Endothelial cell of umbilical vein (primary cell): ENCODE measurements around the gene SERPINC1. TPM values are rescaled to one million over a fixed set of nuclear protein-coding genes. Genes with fewer than 3 reads are reported as not detected.

Experiments
- BruUV-seq: library from RNA; stranded (reverse); fragments of 400-500 nt; replicated peaks from 2 replicates; lab custom pipeline; 2021; lab: Mats Ljungman, UMichigan
- CTCF ChIA-PET: fragments of 300-600, 350-600 bp; sonication (Branson Sonifier 250); formaldehyde crosslinking; loops from one replicate; lab custom pipeline; 2021; ENCODE audit warnings: antibody characterized with exemption, inconsistent platforms; lab: Charles Lee
- POLR2A ChIA-PET: fragments of 300-600, 350-600 bp; sonication (Branson Sonifier 250); formaldehyde crosslinking; loops from one replicate; lab custom pipeline; 2021; ENCODE audit warnings: antibody characterized with exemption, inconsistent platforms; lab: Charles Lee
- DNase-seq: peaks from one replicate; pipeline ENCODE4 v3.0.0-alpha.2; 2011; ENCODE audit warnings: low read depth, low spot score
- FAIRE-seq: peaks from 2 replicates; lab custom pipeline; 2011; peaks lifted over from hg19 to GRCh38; lab: Jason Lieb, UNC
- H2AFZ ChIP-seq: 2 replicates; pipeline ENCODE4 v1.6.0; 2012; ENCODE audit warnings: low read depth, low read length, control low read depth, inconsistent platforms
- H3K27ac ChIP-seq: 2 replicates; pipeline ENCODE4 v1.5.1; 2011; ENCODE audit warnings: low read depth, mild to moderate bottlenecking, control low read depth, low read length, moderate library complexity; ENCODE audit not compliant: insufficient read depth
- H3K27me3 ChIP-seq, 2 experiments: 2 replicates each; pipeline versions ENCODE4 v1.6.0 to v1.6.1; 2011; ENCODE audit warnings: low read length in 2 of 2, mixed read lengths in 1 of 2; ENCODE audit not compliant: control insufficient read depth in 2 of 2, insufficient read depth in 2 of 2
- H3K36me3 ChIP-seq, 2 experiments: 2 replicates in 1 of 2; 3 replicates in 1 of 2; pipeline ENCODE4 v1.5.1; 2011; ENCODE audit warnings: low read length in 2 of 2, mild to moderate bottlenecking in 1 of 2, moderate library complexity in 1 of 2; ENCODE audit not compliant: control insufficient read depth in 2 of 2, insufficient read depth in 2 of 2; ENCODE audit errors: extremely low read depth in 1 of 2
- H3K4me1 ChIP-seq: 3 replicates; pipeline ENCODE4 v1.5.1; 2011; ENCODE audit warnings: mild to moderate bottlenecking, low read length; ENCODE audit not compliant: control insufficient read depth, insufficient read depth; ENCODE audit errors: extremely low read depth
- H3K4me2 ChIP-seq: 2 replicates; pipeline ENCODE4 v1.6.1; 2011; ENCODE audit warnings: low read length, control low read depth, mixed read lengths; ENCODE audit not compliant: insufficient read depth
- H3K4me3 ChIP-seq, 3 experiments: fragments of 200-600 bp in 1 of 3; sonication (generic), shearing (Covaris generic) in 1 of 3; replicated peaks in 1 of 3; 2 replicates each; pipeline ENCODE4 v1.5.1; 2011 to 2016; ENCODE audit warnings: control low read depth in 3 of 3, low read length in 3 of 3, mild to moderate bottlenecking in 2 of 3, inconsistent platforms in 1 of 3, low read depth in 1 of 3, moderate library complexity in 1 of 3; ENCODE audit not compliant: insufficient read depth in 1 of 3
- H3K79me2 ChIP-seq: 2 replicates; pipeline ENCODE4 v1.6.0; 2012; ENCODE audit warnings: low read length, inconsistent platforms; ENCODE audit not compliant: control insufficient read depth, insufficient read depth
- H3K9ac ChIP-seq: replicated peaks from 2 replicates; pipeline ENCODE3; 2011; ENCODE audit warnings: low read length, control low read depth; ENCODE audit not compliant: insufficient read depth; ENCODE audit errors: extremely low read depth
- H3K9me1 ChIP-seq: replicated peaks from 3 replicates; pipeline ENCODE4 v1.6.0; 2011; ENCODE audit warnings: mild to moderate bottlenecking, low read length; ENCODE audit not compliant: control insufficient read depth, insufficient read depth; ENCODE audit errors: extremely low read depth
- H3K9me3 ChIP-seq: replicated peaks from 2 replicates; pipeline ENCODE4 v1.5.1; 2012; ENCODE audit warnings: low read length, inconsistent platforms; ENCODE audit not compliant: control insufficient read depth, insufficient read depth
- H4K20me1 ChIP-seq: replicated peaks from 2 replicates; pipeline ENCODE3; 2011; ENCODE audit warnings: mild to moderate bottlenecking, low read length; ENCODE audit not compliant: control insufficient read depth, insufficient read depth; ENCODE audit errors: extremely low read depth
- CTCF ChIP-seq, 2 donors: IDR thresholded peaks; 1 replicate in 1 of 2; 2 replicates in 1 of 2; pipeline ENCODE4 v1.5.1; 2011; ENCODE audit warnings: low read length in 2 of 2, mild to moderate bottlenecking in 2 of 2, moderate library complexity in 2 of 2, control low read depth in 1 of 2, inconsistent platforms in 1 of 2, low read depth in 1 of 2; ENCODE audit not compliant: insufficient read depth in 1 of 2; ENCODE audit errors: extremely low read depth in 1 of 2
- EZH2 ChIP-seq: IDR thresholded peaks from 2 replicates; pipeline ENCODE4 v1.6.1; 2012; ENCODE audit warnings: borderline replicate concordance, low read depth, mild to moderate bottlenecking, moderate library complexity, low read length, inconsistent platforms; ENCODE audit not compliant: severe bottlenecking
- FOS ChIP-seq: IDR thresholded peaks from 2 replicates; pipeline ENCODE4 v1.6.1; 2011; ENCODE audit warnings: mild to moderate bottlenecking, low read length, moderate library complexity, borderline replicate concordance; ENCODE audit not compliant: insufficient read depth
- GATA2 ChIP-seq: IDR thresholded peaks from 2 replicates; pipeline ENCODE4 v1.7.0; 2011; ENCODE audit warnings: low read depth, mild to moderate bottlenecking, moderate library complexity, mixed read lengths, low read length; ENCODE audit not compliant: insufficient read length, insufficient read depth
- JUN ChIP-seq: IDR thresholded peaks from 2 replicates; pipeline ENCODE4 v1.6.1; 2011; ENCODE audit warnings: borderline replicate concordance, low read depth; ENCODE audit not compliant: insufficient read length, insufficient read depth
- MAX ChIP-seq: IDR thresholded peaks from 2 replicates; pipeline ENCODE4 v1.6.1; 2011; ENCODE audit not compliant: insufficient read depth, insufficient read length
- MYC ChIP-seq: IDR thresholded peaks from one replicate; pipeline ENCODE4 v1.6.1; 2011; ENCODE audit warnings: mild to moderate bottlenecking, low read depth, low read length
- POLR2A ChIP-seq: IDR thresholded peaks from 2 replicates; pipeline ENCODE4 v1.6.1; 2012; ENCODE audit warnings: low read depth, mild to moderate bottlenecking, control low read depth, low read length
- POLR2AphosphoS5 ChIP-seq: IDR thresholded peaks from 2 replicates; pipeline ENCODE4 v1.6.1; 2012; ENCODE audit warnings: low read depth, mild to moderate bottlenecking, control low read depth, low read length, moderate library complexity; ENCODE audit not compliant: insufficient read depth
- dilution Hi-C: fragments of 300-500 bp; cut with MboI; formaldehyde crosslinking; loops from one replicate; pipeline ENCODE4 v1.15.0; 2019; ENCODE audit warnings: low sequenced_read_pairs; ENCODE audit not compliant: extremely low pct_ligation_motif_present
- intact Hi-C: fragments of 100-400 bp; cut with micrococcal nuclease; formaldehyde crosslinking; loops from one replicate; pipeline ENCODE4 v1.10.0; 2022
- polyA plus RNA-seq, 4 experiments: library from polyadenylated mRNA; depleted of rRNA in 3 of 4; stranded (reverse) in 3 of 4; unstranded in 1 of 4; fragments of >200 nt; gene quantifications; 2 replicates each; pipeline versions ENCODE4 v1.2.1 to v1.2.3, GENCODE V29; 2011 to 2012; ENCODE audit warnings: missing spikeins in 1 of 4
- total RNA-seq: library from RNA; stranded (reverse); gene quantifications from 2 replicates; pipeline ENCODE4 v1.2.3, GENCODE V29; 2021

SERPINC1 gene
- total and polyA plus RNA-seq, 2 donors (not counting 3 experiments of a cell fraction or from before 2014, with no cell fraction given), result 0.06 to 0.35 TPM

DNA sequence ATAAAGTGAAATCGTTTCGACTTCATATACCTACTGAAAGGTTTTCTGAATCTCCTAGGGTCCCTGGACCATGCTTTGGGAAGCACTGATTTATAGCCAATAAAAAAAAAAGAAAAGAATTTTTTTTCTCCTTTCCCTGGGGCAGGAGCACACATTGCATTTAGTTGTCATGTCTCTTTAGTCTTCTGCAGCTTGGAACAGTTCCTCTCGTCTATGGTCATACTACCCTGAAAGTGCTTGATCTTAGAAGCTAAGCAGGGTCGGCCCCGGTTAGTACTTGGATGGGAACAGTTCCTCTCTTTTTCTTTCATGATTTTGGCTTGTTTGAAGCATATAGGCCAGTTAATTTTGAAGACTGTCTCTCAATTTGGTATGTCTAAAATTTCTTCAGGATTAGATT lies 3.7 kb upstream of the SERPINC1 start:
- no peak for FAIRE-seq
- no peaks in the 10 kb centered on the region for H3K9me1 ChIP-seq
- H4K20me1 ChIP-seq, result no peaks in the 10 kb centered on the region
- no peaks in the 10 kb centered on the region for H3K79me2 ChIP-seq
- no TSS peak for BruUV-seq
- no peak for TF ChIP-seq POLR2AphosphoS5
- no peak for TF ChIP-seq FOS
- no peak for TF ChIP-seq JUN
- no peak for TF ChIP-seq GATA2
- no peaks in the 10 kb centered on the region for H3K9me3 ChIP-seq
- no peak overlapping the region for H3K27ac ChIP-seq
- no peak overlapping the region for H2AFZ ChIP-seq
- H3K36me3 ChIP-seq, result no peaks in the 10 kb centered on the region
- no peak overlapping the region for H3K4me2 ChIP-seq
- H3K4me1 ChIP-seq, result no peaks in the 10 kb centered on the region
- no peak for DNase-seq
- no peak overlapping the region for H3K4me3 ChIP-seq
- H3K9ac ChIP-seq, result no peak overlapping the region
- dilution Hi-C loops, result no loop called here
- POLR2A ChIA-PET, result interaction anchor here (0.7 kb wide), 1 partner anchor 54 kb away, joined by 4 read pairs; no protein-coding TSS in a partner anchor
- CTCF ChIA-PET, result no interaction called here
- intact Hi-C loops, result no loop called here
- H3K27me3 ChIP-seq, result peaks cover 3 to 4% of the 10 kb centered on the region in 2 experiments

GRCh38 chr1:173917635-173918493 lies 737 bp upstream of the SERPINC1 start:
- no peak overlapping the region for H3K4me3 ChIP-seq
- no peaks in the 10 kb centered on the region for H3K4me1 ChIP-seq
- intact Hi-C loops, result no loop called here
- no peak overlapping the region for H3K4me2 ChIP-seq
- DNase-seq (no peak), FAIRE-seq (no peak)
- H3K36me3 ChIP-seq, result no peaks in the 10 kb centered on the region
- dilution Hi-C loops, result no loop called here
- no peak overlapping the region for H3K27ac ChIP-seq
- H4K20me1 ChIP-seq, result no peaks in the 10 kb centered on the region
- no peaks in the 10 kb centered on the region for H3K9me1 ChIP-seq
- no peak overlapping the region for H2AFZ ChIP-seq
- no TSS peak for BruUV-seq
- no peak overlapping the region for H3K9ac ChIP-seq
- no peaks in the 10 kb centered on the region for H3K27me3 ChIP-seq
- ChIA-PET CTCF (no interaction called here), POLR2A (no interaction called here)
- H3K79me2 ChIP-seq, result no peaks in the 10 kb centered on the region
- H3K9me3 ChIP-seq, result no peaks in the 10 kb centered on the region
- no peak for TF ChIP-seq MYC
- TF ChIP-seq GATA2, result no peak
- TF ChIP-seq JUN, result no peak
- TF ChIP-seq EZH2, result no peak
- TF ChIP-seq FOS, result no peak
- TF ChIP-seq MAX, result no peak
- TF ChIP-seq POLR2AphosphoS5, result no peak
- TF ChIP-seq POLR2A, result no peak
- TF ChIP-seq CTCF (IDR thresholded peaks at IDR 0.05; ENCODE audit: extremely low read depth in 1 of 2, insufficient read depth in 1 of 2, low read depth in 1 of 2, low read length in 2 of 2), result no peak
